NT2/D1 (cell line): ENCODE results near the gene PDE3A.

Experiments
- SUZ12 ChIP-seq: IDR thresholded peaks from 2 replicates; pipeline ENCODE4 v1.6.1; 2011; ENCODE audit not compliant: insufficient read length, insufficient read depth; ENCODE audit errors: extremely low read depth
- YY1 ChIP-seq: IDR thresholded peaks from 2 replicates; pipeline ENCODE4 v1.6.1; 2011; ENCODE audit not compliant: insufficient read length, insufficient read depth
- ZNF274 ChIP-seq: IDR thresholded peaks from 2 replicates; pipeline ENCODE4 v1.6.1; 2011; ENCODE audit warnings: mild to moderate bottlenecking, low read depth, low read length

GRCh38 chr12:20527417-20528163, 159.3 kb downstream of the PDE3A start:
- TF ChIP-seq YY1 (no peak), SUZ12 (no peak), ZNF274 (no peak)
